Measurements from ENCODE around the gene ABCA1.
"Not testable (repeated sequence)": the region's sequence is repeated elsewhere in the genome, so short reads cannot be mapped to it uniquely, and the experiment has no call there.

ABCA1 gene

DNA sequence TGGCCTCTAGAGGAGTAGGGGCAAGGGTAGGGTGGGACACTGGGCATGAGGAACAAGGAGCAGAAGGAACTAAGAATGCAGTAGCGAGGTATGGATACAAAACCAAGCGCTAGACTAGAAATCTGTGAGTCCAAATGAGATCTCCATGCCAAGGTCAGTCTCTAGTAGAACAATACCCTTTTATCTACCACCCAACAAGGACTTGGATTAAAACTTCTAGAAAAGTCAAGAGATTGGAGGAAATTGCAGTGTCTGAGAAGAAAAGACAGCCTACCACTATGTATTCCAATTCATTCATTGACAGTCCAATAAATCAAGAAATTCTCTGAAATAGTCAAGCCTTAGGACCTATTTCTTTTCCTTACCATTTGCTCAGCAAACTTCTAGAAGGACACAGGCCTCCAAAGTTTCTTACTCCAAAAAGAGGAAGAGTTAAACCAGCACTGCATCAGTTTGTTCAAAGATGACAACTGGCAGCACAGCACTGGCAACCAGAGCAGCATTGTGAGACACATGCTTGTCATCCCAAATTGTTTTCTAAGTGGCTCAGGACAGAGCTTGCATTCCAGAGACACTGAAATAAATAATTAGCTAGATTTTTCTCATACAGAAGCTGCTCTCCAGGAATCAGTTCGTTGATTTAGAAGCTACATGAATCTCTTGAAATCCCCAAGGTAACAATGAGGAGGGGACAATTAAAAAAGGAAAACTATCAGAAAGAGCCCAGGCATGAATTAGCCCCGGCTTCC lies 22.6 kb downstream of the ABCA1 start:
- DNase-seq (ENCODE audit: low read depth in 1 of 2, low spot score in 1 of 2): no peak

DNA sequence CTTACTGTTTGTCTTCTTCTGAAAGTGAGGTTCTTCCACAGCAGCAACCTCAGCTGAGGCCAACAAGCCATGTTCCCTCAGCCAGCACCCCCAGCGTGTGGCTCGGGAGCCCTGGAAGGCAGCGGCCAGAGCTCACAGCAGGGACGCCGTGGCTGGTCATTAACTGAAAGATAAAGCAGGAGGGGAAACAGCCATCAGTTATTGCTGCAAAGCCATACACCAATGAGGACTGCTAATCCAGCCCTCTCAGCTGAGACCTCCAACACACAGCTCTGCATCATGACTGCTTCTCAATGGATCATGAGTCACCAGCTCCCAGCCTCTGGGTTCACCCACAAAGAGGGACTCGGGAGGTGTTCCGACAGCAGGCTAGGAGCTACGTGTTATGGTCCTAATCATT lies 24.3 kb downstream of the ABCA1 start:
- no peak for DNase-seq (ENCODE audit: low read depth in 1 of 2, low spot score in 1 of 2)

DNA sequence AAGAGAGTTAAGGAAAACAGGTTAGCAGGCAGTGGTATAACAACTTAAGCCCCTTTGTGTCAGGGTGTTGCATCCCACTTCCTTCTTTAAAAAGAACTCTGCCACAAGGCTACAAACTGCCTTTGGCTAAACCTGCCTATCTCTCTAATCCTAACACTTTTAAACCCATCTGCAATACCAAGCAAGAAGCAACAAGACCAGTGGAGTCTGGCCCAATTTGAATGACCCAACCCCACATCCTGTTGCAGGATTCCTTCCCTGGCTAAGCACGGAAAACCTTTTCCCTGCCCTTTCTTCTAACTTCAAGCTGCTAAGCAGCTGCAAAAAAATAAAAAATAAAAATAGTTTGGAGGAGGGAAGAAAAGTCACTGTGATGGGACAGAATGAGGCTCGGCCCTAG lies 27.1 kb downstream of the ABCA1 start:
- DNase-seq (ENCODE audit: low read depth in 1 of 2, low spot score in 1 of 2): no peak

DNA sequence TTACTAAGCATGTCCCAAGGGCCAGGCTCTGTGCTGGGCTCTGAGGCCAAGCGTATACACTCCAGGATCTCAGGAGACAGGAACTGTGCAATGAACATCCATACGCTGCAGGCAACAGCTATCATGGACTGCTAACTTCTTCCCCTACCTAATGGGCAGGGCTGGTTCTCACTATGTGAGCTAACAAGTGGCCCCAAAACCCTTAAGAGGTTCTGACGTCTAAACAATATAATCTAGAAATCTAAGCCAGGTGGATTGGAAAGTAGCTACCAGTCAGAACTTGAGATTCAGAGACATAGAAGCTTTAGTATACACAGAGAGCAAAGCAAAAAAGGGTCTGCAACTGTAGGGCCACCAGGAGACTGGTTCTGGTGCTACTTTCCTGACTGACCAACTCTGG lies 27.6 kb downstream of the ABCA1 start:
- no peak for DNase-seq (ENCODE audit: low read depth in 1 of 2, low spot score in 1 of 2)

DNA sequence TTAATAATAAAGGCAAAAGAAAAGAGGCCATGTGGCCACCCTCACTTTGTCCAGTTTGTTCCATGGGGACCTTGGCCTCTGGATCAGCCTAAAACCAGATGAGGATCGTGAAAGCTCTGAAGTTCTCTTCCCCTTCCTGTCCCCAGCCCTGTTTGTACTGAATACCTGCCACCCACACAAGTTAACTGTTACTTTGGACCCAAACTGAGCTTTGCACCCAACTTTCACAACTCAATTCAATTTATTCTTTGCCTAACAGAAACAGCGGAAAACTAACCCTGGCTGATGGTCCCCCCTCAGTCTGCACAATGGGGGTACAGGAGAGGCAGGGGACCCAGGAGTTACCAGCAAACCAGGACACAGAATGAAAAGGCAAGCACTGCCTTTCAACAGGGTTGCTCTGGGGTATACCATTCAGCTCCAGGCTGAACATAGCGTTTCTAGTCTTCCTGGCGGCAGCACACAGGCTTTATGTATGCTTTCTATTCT lies 28.2 kb downstream of the ABCA1 start:
- no peak for DNase-seq (ENCODE audit: low read depth in 1 of 2, low spot score in 1 of 2)

DNA sequence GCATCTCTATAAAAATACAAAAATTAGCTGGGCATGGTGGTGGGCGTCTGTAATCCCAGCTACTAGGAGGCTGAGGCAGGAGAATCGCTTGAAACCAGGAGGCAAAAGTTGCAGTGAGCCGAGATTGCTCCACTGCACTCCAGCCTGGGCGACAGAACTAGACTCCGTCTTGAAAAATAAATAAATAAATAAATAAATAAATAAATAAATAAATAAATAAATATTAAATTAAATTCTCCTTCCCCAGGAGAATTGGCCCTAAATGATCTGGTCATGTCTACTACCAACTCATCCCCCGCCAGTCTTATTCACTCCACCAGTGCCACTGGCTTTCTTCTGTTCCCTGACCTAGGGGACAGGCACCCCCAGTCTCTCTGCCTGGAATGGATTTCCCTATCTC lies 29.6 kb downstream of the ABCA1 start:
- DNase-seq (ENCODE audit: low read depth in 1 of 2, low spot score in 1 of 2): not testable (repeated sequence)

DNA sequence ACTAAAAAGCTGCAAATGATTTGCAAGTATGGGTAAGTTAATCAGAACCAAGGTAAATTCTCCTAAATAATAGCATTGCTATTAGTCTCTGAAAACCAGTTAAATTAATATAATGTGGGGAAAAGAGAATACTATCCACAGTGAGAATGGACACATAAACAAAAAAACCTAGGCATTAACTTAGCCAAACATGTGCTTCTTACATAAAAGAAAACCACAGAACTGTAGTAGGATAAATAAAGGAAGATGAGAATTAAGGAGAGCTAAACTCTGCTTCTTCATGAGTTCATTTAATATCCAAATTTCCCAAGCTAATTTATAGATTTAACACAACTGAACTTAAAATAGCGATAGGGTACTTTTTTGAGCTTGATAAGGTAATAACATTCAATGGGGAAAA lies 31.8 kb downstream of the ABCA1 start:
- DNase-seq (ENCODE audit: low read depth in 1 of 2, low spot score in 1 of 2): no peak

DNA sequence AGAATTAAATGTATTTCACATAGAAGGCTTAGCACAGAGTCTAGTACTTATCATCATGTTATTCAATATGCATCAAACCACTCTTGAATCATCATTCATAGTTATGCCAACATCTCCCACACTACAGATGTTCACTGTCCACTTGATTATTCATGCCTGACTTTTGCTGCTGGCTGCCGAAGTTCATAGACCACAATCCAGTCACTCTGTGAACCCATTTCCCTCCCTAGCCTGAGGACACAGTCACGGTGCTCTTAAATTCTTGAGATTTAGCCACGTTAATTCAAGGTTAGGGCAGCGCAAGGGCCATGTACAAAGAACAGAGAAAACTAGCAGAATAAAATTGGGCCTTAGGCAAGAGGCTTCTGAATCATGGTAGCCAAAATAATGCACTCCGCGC lies 32.4 kb downstream of the ABCA1 start:
- no peak for DNase-seq (ENCODE audit: low read depth in 1 of 2, low spot score in 1 of 2)

DNA sequence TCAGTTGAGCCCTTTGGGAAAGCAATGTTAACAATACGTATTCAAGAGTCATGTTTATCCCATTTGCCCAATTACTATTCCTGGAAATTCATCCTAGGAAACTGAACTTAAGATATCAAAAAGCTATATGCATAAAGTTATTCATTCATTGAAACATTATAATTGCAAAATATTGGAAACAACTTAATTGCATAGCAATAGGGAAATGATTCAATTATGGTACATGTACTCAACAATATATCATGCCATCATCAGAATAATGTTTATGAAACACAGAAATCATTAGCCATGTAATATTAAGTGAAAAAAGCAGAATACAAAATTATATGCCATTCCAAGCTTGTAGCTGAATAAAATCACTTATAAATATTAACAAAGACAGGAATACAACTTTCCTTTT lies 35.3 kb downstream of the ABCA1 start:
- no peak for DNase-seq (ENCODE audit: low read depth in 1 of 2, low spot score in 1 of 2)

DNA sequence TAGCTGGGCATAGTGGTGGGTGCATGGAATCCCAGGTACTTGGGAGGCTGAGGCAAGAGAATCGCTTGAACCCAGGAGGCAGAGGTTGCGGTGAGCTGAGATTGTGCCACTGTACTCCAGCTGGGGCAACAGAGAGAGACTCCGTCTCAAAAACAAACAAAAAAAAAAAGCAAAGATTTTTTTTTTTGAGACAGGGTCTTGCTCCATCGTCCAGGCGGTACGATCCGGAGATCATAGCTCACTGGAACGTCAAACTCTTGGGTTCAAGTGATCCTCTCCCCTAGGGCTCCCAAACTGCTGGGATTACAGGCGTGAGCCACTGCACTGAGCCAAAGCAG lies 37.6 kb downstream of the ABCA1 start:
- no peak for DNase-seq (ENCODE audit: low read depth in 1 of 2, low spot score in 1 of 2)

DNA sequence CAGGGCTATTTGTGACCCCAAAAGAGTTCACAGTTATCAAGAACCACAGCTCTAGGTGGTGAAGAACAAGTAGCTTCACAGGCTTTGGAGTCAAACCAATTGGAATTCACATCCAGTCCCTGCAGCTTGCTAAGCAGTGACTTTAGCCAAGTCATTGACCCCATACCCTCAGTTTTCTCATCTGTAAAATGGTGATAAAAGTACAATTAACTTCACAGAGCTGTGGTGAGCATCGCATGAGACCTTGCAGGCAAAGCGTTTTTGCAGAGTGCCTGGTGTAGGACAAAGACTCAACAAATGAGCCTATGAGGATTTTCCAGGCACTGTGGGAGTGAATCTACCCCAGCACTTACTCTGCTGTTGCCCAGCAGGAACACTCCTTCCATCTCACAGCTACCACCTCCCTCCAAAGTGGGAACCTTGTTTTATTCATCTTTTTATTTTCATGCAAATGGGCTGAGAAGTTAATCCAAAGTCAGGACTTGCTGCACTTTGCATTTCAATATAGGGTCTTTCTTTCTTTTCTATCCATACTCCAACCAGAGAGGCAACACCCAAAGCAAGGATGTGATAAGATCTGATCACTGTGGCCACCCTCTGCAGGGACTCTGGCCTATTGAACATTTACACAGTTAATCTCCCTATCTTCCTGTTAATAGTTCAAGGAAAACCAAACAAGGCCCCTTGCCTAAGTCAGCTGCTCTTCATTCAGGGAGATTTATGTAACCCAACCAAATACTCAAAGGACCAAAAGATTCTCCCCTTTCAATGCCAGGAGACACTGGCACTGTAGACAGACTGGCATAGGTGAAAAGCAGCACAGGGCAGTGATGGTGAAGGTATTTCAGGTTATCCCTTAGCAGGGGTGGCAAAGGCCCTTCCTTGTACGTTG lies 41.9 kb downstream of the ABCA1 start:
- no peak for DNase-seq (ENCODE audit: low read depth in 1 of 2, low spot score in 1 of 2)

DNA sequence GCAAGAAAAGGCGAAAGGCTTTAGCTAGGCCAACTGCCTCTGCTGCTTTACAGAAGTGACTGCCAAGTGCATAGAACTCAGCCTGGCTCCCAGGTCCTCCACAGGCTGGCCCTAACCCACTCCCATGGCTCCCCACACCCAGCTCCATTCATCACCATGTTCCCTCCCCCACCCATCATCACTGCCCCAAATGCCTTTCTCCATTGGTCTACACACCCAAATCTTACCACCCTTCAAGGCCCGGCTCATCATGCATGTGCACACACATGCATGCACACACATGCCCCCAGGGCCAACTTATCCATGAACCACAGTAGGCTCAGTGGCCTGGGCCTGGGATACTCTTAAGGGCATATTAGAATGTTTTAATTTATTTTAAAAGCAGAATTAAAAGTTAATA lies 44.8 kb downstream of the ABCA1 start:
- DNase-seq (ENCODE audit: low read depth in 1 of 2, low spot score in 1 of 2): no peak

DNA sequence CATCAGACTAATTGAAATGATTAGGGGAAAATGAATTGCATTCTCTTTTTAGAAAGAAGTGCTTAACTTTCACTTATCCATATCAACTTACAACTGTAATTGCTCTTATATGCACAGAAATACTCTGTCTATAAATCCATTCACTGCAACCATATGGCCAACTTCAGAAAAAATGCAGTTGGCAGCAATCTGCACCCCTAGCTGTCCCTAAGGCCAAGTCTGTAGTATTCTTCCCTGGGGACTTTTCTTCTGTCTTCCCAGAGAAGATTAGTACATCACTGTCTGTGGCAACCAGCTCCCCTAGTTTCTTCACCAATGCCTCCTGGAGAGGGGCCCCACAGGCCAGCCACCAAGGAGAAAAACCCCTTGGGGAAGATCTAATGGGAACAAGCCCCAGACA lies 45.4 kb downstream of the ABCA1 start:
- DNase-seq (ENCODE audit: low read depth in 1 of 2, low spot score in 1 of 2): no peak

DNA sequence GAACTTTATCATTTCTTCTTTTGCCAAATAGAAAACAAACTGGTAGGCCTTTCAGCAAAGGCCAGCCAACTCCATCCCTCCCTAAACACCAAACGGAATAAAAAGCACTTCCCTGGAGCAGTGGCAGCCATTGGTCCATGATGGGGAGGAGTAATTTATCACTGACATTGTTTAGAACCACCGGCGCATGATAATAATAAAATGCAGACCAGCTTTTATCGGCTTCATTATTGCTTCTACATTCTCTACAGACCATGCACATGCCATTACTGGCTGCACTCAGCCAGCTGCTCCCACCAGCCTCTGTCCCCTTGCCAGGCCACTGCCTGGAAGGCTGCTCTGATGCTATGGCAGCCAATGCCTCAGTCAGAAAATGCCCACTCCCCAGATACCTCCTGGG lies 45.9 kb downstream of the ABCA1 start:
- DNase-seq (ENCODE audit: low read depth in 1 of 2, low spot score in 1 of 2): no peak

DNA sequence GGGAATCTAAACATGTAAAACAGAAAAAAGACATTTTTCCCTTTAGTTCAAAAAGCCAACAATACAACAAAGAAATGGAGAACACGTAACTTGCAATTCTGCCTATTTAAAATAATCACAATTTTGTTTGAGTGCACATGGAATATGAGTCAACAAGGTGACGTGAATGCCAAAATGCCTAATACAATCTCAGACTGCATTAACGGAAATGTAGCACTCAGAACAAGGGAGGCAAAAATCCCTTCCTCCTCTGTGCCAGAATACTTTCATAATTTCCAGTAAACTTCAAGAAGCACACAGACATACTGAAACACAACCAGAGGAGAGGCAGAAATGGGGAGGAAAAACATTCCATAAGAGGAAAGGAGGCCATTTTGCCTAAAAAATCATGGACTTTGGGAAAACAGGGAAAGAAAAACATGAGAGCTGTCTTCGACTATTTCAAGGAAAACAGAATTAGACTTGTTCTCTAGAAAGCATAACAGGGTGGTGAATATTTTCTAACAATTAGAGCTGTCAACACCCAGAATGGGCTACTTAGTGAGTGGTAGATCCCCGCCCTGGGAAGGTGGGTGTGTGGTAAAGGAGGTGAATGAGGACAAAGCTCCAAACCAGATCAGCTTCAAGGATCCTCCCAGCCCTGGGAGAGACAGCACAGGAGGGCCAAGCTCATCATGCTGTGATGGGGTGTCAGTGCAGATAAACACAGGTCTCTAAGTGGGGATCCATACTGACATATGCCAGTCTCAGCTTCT lies 48.2 kb downstream of the ABCA1 start:
- no peak for DNase-seq (ENCODE audit: low read depth in 1 of 2, low spot score in 1 of 2)

DNA sequence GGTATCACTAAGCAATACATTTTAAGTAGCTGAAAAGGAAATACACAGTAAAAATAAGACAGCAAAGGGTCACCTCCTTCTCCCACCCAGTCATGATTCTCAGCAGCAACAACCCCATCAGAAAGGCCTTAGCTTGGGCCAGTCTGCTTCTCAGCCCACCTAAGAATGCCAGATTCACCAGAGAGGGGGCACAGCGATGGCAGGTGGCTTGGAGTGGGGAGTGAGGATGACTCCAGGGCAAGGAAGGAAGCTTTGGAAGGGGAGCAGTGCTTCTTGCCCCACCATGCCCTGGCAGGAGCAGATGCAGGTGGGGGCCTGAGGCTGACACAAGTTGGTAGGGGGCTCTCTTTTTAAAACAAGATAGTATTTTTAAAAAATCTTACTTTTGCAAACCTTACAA lies 51.4 kb downstream of the ABCA1 start:
- no peak for DNase-seq (ENCODE audit: low read depth in 1 of 2, low spot score in 1 of 2)

DNA sequence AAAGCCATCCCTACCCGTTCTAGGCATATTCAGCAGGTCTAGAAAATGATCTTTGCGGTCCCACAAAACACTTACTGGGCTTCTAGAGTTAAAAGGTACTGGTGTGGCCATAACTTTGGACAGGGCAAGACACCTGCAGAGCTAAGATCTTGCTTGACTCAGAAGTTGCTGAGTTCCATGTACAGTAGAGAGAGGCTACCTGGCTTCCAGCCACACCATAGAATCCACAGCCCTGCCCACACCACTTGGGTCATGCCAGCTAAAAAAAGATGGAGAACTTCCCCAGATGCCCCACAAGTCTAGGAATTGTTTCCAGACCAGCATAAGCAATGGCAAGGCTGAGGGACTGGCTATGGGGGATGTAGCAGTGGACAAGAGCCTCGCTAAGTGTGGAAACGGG lies 52.1 kb downstream of the ABCA1 start:
- no peak for DNase-seq (ENCODE audit: low read depth in 1 of 2, low spot score in 1 of 2)

DNA sequence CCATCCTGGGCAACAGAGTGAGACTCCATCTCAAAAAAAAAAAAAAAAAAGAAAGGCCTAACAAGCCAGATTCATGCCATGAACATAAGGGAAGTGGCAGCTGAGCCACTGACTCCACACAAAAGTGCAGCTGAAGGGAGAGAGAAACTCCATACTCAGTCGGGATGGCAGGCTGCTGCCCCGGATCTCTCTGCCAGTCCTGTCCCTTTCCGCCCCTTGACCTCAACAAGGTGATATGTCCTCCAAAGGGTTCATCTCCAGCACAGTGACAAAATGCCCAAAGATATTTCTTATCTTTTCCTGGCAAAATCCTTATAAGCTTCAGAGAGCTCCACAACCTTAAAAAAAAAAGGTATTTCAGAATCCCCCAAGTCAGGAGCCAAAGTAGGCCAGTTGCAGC lies 52.6 kb downstream of the ABCA1 start:
- DNase-seq (ENCODE audit: low read depth in 1 of 2, low spot score in 1 of 2): no peak

DNA sequence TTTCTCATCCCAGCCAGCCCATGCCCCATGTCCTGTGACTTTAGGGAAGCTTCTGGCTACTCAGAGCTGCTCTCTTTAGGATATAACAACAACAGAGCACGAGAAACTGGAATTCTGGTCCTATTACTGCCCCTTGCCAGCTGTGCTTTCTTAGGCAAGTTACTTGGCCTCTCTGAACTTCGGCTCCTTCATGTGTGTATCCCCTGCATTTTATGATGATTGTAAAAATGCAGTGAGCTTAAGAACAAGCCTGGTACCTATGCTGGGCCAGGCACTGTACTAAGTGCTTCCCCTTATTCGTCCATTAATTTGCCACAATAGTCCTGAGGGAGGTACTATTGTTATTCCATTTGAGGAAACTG lies 54.5 kb downstream of the ABCA1 start:
- no peak for DNase-seq (ENCODE audit: low read depth in 1 of 2, low spot score in 1 of 2)

DNA sequence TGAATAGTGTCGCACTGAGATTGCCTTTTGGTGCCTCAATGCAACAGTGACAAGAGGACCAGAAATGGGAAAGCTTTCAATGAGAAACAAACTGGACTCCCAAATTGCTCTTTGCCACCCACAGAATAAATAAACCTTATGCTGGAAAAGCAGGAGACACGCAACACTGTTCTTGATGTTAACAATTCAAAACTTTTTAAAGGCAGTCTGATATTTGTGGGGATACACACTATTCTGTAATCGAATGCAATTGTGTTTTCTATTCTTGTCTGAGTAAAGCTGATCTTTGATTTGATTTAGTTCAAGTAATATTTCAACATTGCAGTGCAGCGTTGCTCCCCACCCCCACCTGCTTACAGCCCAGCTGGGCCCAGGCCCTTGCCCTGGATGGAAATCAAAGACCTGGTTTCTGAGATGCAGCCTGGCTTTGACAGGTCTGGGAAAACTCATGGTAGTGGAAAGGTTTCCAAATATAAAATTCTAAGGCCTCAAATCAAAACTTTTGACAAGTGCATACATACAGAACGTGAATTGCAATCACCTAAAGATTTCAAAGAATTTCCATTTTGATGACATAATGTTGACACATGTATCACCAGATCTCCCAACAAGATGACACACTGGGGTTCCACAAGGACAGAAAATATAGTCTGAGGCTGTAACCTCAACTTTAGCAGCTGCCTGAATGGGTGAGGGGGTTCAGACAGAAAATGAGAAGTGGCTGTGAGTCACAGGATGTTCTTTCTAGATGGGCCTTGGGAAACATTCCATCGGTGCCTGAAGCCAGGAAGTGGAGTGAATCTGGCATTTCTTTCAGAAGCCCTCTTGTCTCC lies 55.1 kb downstream of the ABCA1 start:
- DNase-seq (ENCODE audit: low read depth in 1 of 2, low spot score in 1 of 2): no peak

DNA sequence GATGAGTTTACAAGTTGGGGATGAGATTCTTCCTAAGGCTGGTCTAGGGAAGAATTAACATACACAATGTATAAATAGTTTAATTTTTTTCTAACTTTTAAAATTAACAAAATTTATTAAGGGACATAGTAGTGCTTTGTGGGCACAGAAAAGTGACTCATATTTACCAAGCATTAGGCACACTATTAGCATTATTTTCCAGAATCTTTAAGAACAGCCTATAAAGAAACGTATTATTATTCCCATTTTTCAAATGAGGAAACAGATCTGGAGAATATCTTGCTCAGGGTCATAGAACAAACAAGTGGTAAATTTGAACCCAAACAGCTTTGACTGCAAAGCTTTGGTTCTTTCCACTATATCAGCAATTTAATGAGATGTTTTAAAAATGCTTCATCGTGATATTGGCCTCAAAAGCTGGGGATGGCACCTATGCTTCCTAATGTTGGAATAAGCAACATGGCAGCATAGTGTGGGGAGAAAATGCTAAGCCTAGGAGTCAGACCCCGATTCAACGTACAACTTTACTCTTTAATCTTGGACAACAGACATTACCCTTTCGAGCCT lies 55.9 kb downstream of the ABCA1 start:
- DNase-seq (ENCODE audit: low read depth in 1 of 2, low spot score in 1 of 2): no peak

Data from stimulated activated CD4-positive, alpha-beta T cell treated with anti-CD3 and anti-CD28 coated beads, Interleukin-15, amount 100 ng/mL, for 1 hour (primary cell).